GM12892 (cell line): ENCODE data around the gene TUBB4A.

Experiments used
- POLR2A ChIP-seq: IDR thresholded peaks from 2 replicates; pipeline ENCODE4 v1.6.1; 2011; ENCODE audit warnings: low read depth, low read length, control low read depth
- POLR2AphosphoS5 ChIP-seq: IDR thresholded peaks from 2 replicates; pipeline ENCODE4 v1.6.1; 2011; ENCODE audit warnings: low read depth, low read length, control low read depth
- TAF1 ChIP-seq: IDR thresholded peaks from 2 replicates; pipeline ENCODE4 v1.6.1; 2011; ENCODE audit warnings: low read depth, mild to moderate bottlenecking, control low read depth, low read length, borderline replicate concordance

GRCh38 chr19:6514089-6514488 lies 12.0 kb upstream of the TUBB4A start:
- TF ChIP-seq POLR2A: no peak
- no peak for TF ChIP-seq POLR2AphosphoS5
- TF ChIP-seq TAF1: no peak
